CD4-positive, alpha-beta T cell (primary cell): Measurements from ENCODE around the gene SSPN. TPM values are rescaled to one million over a fixed set of nuclear protein-coding genes. Genes with fewer than 3 reads are reported as not detected.

ENCODE experiments used
- ATAC-seq: fragments of 200-7000 bp; cut with Tn5 transposase; one replicate; pipeline ENCODE4 v1.10.0; 2022; ENCODE audit warnings: mild to moderate bottlenecking; ENCODE audit not compliant: poor library complexity
- CTCF ChIA-PET: fragments of 350-600 bp; sonication (Branson Sonifier 250); formaldehyde crosslinking; loops from one replicate; lab custom pipeline; 2021; ENCODE audit warnings: antibody characterized with exemption, inconsistent platforms; lab: Charles Lee
- POLR2A ChIA-PET: fragments of 350-600 bp; sonication (Branson Sonifier 250); formaldehyde crosslinking; loops from one replicate; lab custom pipeline; 2021; ENCODE audit warnings: antibody characterized with exemption, inconsistent platforms; lab: Charles Lee
- DNase-seq, 14 experiments: peaks; one replicate each; pipeline ENCODE4 v3.0.0-alpha.2; 2013 to 2020; ENCODE audit warnings: mixed read lengths in 2 of 14
- H3K27ac ChIP-seq, 2 donors: one replicate each; pipeline versions ENCODE4 v1.5.1 to v1.7.0; 2013; ENCODE audit warnings: low read length in 2 of 2, low read depth in 1 of 2, mild to moderate bottlenecking in 1 of 2
- H3K27me3 ChIP-seq, 2 experiments: 1 replicate in 1 of 2; 2 replicates in 1 of 2; pipeline versions ENCODE4 v1.6.1 to v1.7.0; 2013; ENCODE audit warnings: low read length in 2 of 2, control low read depth in 1 of 2, mild to moderate bottlenecking in 1 of 2, moderate library complexity in 1 of 2; ENCODE audit not compliant: insufficient read depth in 2 of 2, control insufficient read depth in 1 of 2
- H3K36me3 ChIP-seq: one replicate; pipeline ENCODE4 v1.6.1; 2013; ENCODE audit warnings: low read length, control low read depth; ENCODE audit not compliant: insufficient read depth
- H3K4me1 ChIP-seq: one replicate; pipeline ENCODE4 v1.6.1; 2013; ENCODE audit warnings: low read length, control low read depth; ENCODE audit not compliant: insufficient read depth
- H3K4me3 ChIP-seq: one replicate; pipeline ENCODE4 v1.5.1; 2013; ENCODE audit warnings: mild to moderate bottlenecking, low read length, moderate library complexity
- H3K9me3 ChIP-seq, 2 experiments: 1 replicate in 1 of 2; 2 replicates in 1 of 2; pipeline versions ENCODE4 v1.6.1 to v1.7.0; 2013; ENCODE audit warnings: low read length in 2 of 2, mild to moderate bottlenecking in 2 of 2, control low read depth in 1 of 2, moderate library complexity in 1 of 2; ENCODE audit not compliant: control insufficient read depth in 1 of 2, insufficient read depth in 1 of 2
- H3K27ac Mint-ChIP-seq: one replicate; pipeline ENCODE4 v1.8.0; 2020; ENCODE audit warnings: mixed read lengths
- H3K27me3 Mint-ChIP-seq: one replicate; pipeline ENCODE4 v1.8.0; 2021; ENCODE audit warnings: mixed read lengths
- H3K36me3 Mint-ChIP-seq: one replicate; pipeline ENCODE4 v1.8.0; 2021; ENCODE audit warnings: low read depth, mixed read lengths
- H3K4me1 Mint-ChIP-seq: one replicate; pipeline ENCODE4 v1.8.0; 2021; ENCODE audit warnings: low read depth, mixed read lengths
- H3K4me3 Mint-ChIP-seq: one replicate; pipeline ENCODE4 v1.8.0; 2020; ENCODE audit warnings: mild to moderate bottlenecking, mixed read lengths
- H3K9me3 Mint-ChIP-seq: one replicate; pipeline ENCODE4 v1.8.0; 2020; ENCODE audit warnings: mixed read lengths
- CTCF ChIP-seq: fragments of 200-600 bp; IDR thresholded peaks from one replicate; pipeline ENCODE4 v1.8.0; 2022; ENCODE audit warnings: antibody characterized with exemption, mild to moderate bottlenecking
- intact Hi-C, 2 experiments: fragments of 100-400 bp; cut with DNase I in 1 of 2; cut with micrococcal nuclease in 1 of 2; formaldehyde crosslinking; loops; one replicate each; pipeline versions ENCODE4 v1.15.1 to v1.9.0; 2023 to 2025; cut with DNase I, micrococcal nuclease
- total RNA-seq, 174 experiments: library from RNA in 2 of 174; stranded (reverse) in 2 of 174; gene quantifications; one replicate each; pipeline ENCODE4 v1.2.3 and lab custom pipeline; 2021 to 2026

The SSPN gene
- total RNA-seq, 2 experiments from 2014 or later = not detected

DNA sequence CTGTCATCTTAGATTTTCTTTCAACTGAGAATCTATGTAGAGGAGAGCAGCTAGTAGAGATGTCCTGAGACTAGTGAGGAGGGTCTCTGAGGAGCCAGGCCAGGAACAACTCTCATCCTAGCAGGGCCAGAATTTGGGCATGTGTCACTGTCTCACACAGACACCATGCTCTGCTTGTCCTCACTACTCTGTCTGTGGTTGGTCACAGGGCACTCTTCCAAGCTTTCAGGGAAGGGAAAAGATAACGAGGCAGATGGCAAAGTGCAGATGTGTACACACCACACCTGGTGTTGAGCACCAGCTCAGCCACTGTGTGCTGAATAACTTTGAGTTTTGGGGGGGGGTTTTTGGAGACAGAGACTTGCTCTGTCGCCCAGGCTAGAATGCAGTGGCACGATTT, 2.5 kb downstream of the SSPN start:
- Histone ChIP-seq H3K9me3 (peaks cover 0 to 4% of the 10 kb centered on the region in 2 experiments), H3K27me3 (peaks cover 14 to 46% of the 10 kb centered on the region in 2 experiments), H3K27ac (no peak overlapping the region), H3K36me3 (no peaks in the 10 kb centered on the region), H3K4me3 (no peak overlapping the region), H3K4me1 (peaks cover 5% of the 10 kb centered on the region)
- ATAC-seq (no peak), DNase-seq (no peak)
- ChIA-PET CTCF (no interaction called here), POLR2A (interaction anchor here (0.6 kb wide), 1 partner anchor 1765 kb away, joined by 3 read pairs; no protein-coding TSS in a partner anchor)
- Mint-ChIP-seq H3K4me3 (no peak overlapping the region), H3K4me1 (peaks cover 4% of the 10 kb centered on the region), H3K27me3 (peaks cover 54% of the 10 kb centered on the region), H3K36me3 (no peaks in the 10 kb centered on the region), H3K9me3 (no peaks in the 10 kb centered on the region), H3K27ac (no peak overlapping the region)
- TF ChIP-seq CTCF = no peak
- intact Hi-C loops = no loop called here

DNA sequence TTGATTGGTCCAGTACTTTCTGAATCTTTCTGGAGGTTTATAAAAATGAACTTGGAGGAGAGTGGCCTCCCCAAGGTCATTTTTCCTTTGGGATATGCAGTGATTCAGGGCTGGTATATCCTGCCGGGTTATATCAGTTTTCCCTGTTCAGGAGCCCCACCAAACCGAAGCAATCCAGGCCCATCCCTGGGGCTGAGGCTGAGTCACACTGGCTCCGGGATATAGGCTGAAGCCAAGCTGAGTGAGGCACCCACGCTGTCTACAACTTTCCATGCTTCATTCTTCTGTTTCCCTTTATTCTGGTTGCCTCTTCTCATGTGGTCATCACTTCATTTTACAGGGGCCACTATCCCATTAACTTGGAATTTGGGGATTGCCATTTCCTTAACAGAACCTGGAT, 3.4 kb downstream of the SSPN start:
- Histone ChIP-seq H3K4me3 (no peak overlapping the region), H3K36me3 (no peaks in the 10 kb centered on the region), H3K27ac (no peak overlapping the region), H3K4me1 (peaks cover 5% of the 10 kb centered on the region), H3K9me3 (peaks cover 0 to 4% of the 10 kb centered on the region in 2 experiments), H3K27me3 (peaks cover 14 to 41% of the 10 kb centered on the region in 2 experiments)
- intact Hi-C loops = no loop called here
- H3K9me3 Mint-ChIP-seq = no peaks in the 10 kb centered on the region
- ATAC-seq = no peak
- H3K27me3 Mint-ChIP-seq = peaks cover 51% of the 10 kb centered on the region
- no peak overlapping the region for H3K27ac Mint-ChIP-seq
- H3K36me3 Mint-ChIP-seq = no peaks in the 10 kb centered on the region
- ChIA-PET CTCF (no interaction called here), POLR2A (interaction anchor here (0.6 kb wide), 1 partner anchor 1766 kb away, joined by 3 read pairs; no protein-coding TSS in a partner anchor)
- H3K4me3 Mint-ChIP-seq = no peak overlapping the region
- DNase-seq = no peak
- TF ChIP-seq CTCF = no peak
- peaks cover 4% of the 10 kb centered on the region for H3K4me1 Mint-ChIP-seq

- intact Hi-C loops = no loop called here
- no peak overlapping the region for H3K27ac Mint-ChIP-seq
- no peaks in the 10 kb centered on the region for H3K9me3 ChIP-seq
- no peaks in the 10 kb centered on the region for H3K4me1 ChIP-seq
- no peaks in the 10 kb centered on the region for H3K9me3 Mint-ChIP-seq
- TF ChIP-seq CTCF = no peak
- ATAC-seq = no peak
- no peak overlapping the region for H3K4me3 ChIP-seq
- CTCF ChIA-PET = no interaction called here
- no peak overlapping the region for H3K4me3 Mint-ChIP-seq
- no peak for DNase-seq
- H3K27me3 Mint-ChIP-seq = peaks cover 15% of the 10 kb centered on the region
- no peak overlapping the region for H3K27ac ChIP-seq
- H3K4me1 Mint-ChIP-seq = no peaks in the 10 kb centered on the region
- POLR2A ChIA-PET = no interaction called here
- no peaks in the 10 kb centered on the region for H3K36me3 ChIP-seq
- no peaks in the 10 kb centered on the region for H3K36me3 Mint-ChIP-seq
- peaks cover 0 to 10% of the 10 kb centered on the region in 2 experiments for H3K27me3 ChIP-seq
Observed at GRCh38 chr12:26203167-26203780, 7.9 kb downstream of the SSPN start.
